Neural cell (in vitro differentiated cells): ENCODE measurements around the gene EFCAB6. TPM values are rescaled to one million over a fixed set of nuclear protein-coding genes. Genes with fewer than 3 reads are reported as not detected.

Experiments
- H2AFZ ChIP-seq: fragments of 200-600, 300-800 bp; sonication (generic), shearing (Covaris generic); 2 replicates; pipeline ENCODE4 v1.6.0; 2014; ENCODE audit warnings: low read depth, mild to moderate bottlenecking, antibody characterized with exemption, low read length, moderate library complexity
- H3F3A ChIP-seq: fragments of 200-600 bp; shearing (Covaris generic); 2 replicates; pipeline ENCODE4 v1.6.1; 2016; ENCODE audit warnings: mild to moderate bottlenecking, moderate library complexity, mixed read lengths, antibody characterized with exemption, low read length; ENCODE audit not compliant: insufficient read depth, poor library complexity, severe bottlenecking
- H3K27ac ChIP-seq: fragments of 200-600, 300-800 bp; sonication (generic), shearing (Covaris generic); 2 replicates; pipeline ENCODE4 v1.5.1; 2014; ENCODE audit warnings: mild to moderate bottlenecking, low read length, moderate library complexity
- H3K27me3 ChIP-seq: fragments of 300-800, 200-600 bp; sonication (generic), shearing (Covaris generic); 2 replicates; pipeline ENCODE4 v1.6.0; 2014; ENCODE audit warnings: mild to moderate bottlenecking, low read depth, low read length, moderate library complexity; ENCODE audit not compliant: insufficient read depth
- H3K36me3 ChIP-seq: fragments of 300-800, 200-600 bp; sonication (generic), shearing (Covaris generic); 2 replicates; pipeline ENCODE4 v1.5.1; 2014; ENCODE audit warnings: mild to moderate bottlenecking, antibody characterized with exemption, low read length, moderate library complexity; ENCODE audit not compliant: insufficient read depth
- H3K4me2 ChIP-seq: fragments of 300-800, 200-600 bp; sonication (generic), shearing (Covaris generic); 2 replicates; pipeline ENCODE4 v1.6.0; 2014; ENCODE audit warnings: mild to moderate bottlenecking, low read length
- H3K4me3 ChIP-seq: fragments of 300-800, 200-600 bp; sonication (generic), shearing (Covaris generic); 2 replicates; pipeline ENCODE4 v1.5.1; 2014; ENCODE audit warnings: mild to moderate bottlenecking, low read length, moderate library complexity
- H3K79me2 ChIP-seq: fragments of 200-600 bp; shearing (Covaris generic); replicated peaks from 2 replicates; pipeline ENCODE4 v1.6.0; 2014; ENCODE audit warnings: mild to moderate bottlenecking, low read length, moderate library complexity; ENCODE audit not compliant: insufficient read depth
- H3K9ac ChIP-seq: fragments of 300-800, 200-600 bp; sonication (generic), shearing (Covaris generic); 2 replicates; pipeline ENCODE4 v1.6.1; 2016; ENCODE audit warnings: mild to moderate bottlenecking, low read length, mixed read lengths
- H3K9me2 ChIP-seq: fragments of 200-600 bp; shearing (Covaris generic); 2 replicates; pipeline ENCODE4 v1.6.1; 2016; ENCODE audit warnings: mild to moderate bottlenecking, low read length, mixed read lengths; ENCODE audit not compliant: insufficient read depth
- H3K9me3 ChIP-seq: fragments of 200-600, 300-800 bp; sonication (generic), shearing (Covaris generic); 2 replicates; pipeline ENCODE4 v1.6.1; 2016; ENCODE audit warnings: mild to moderate bottlenecking, mixed run types, low read length, moderate library complexity, mixed read lengths
- H4K20me1 ChIP-seq: fragments of 200-600 bp; shearing (Covaris generic); 2 replicates; pipeline ENCODE4 v1.6.1; 2016; ENCODE audit warnings: mild to moderate bottlenecking, mixed run types; ENCODE audit not compliant: insufficient read depth
- EP300 ChIP-seq: fragments of 450-650 bp; conservative IDR thresholded peaks from 2 replicates; pipeline ENCODE4 v1.6.1; 2014; ENCODE audit warnings: antibody characterized with exemption, mild to moderate bottlenecking, moderate library complexity; ENCODE audit not compliant: poor library complexity, severe bottlenecking
- EZH2 ChIP-seq: fragments of 200-600, 300-800 bp; shearing (Covaris generic), sonication (generic); IDR thresholded peaks from 2 replicates; pipeline ENCODE4 v1.6.1; 2014; ENCODE audit warnings: antibody characterized with exemption, low read length, borderline replicate concordance, mild to moderate bottlenecking; ENCODE audit not compliant: insufficient read depth, poor library complexity, severe bottlenecking
- MXI1 ChIP-seq: fragments of 450-650 bp; conservative IDR thresholded peaks from 2 replicates; pipeline ENCODE4 v1.6.1; 2014; ENCODE audit warnings: antibody characterized with exemption, mild to moderate bottlenecking; ENCODE audit not compliant: poor library complexity, severe bottlenecking
- POLR2AphosphoS5 ChIP-seq: IDR thresholded peaks from 2 replicates; pipeline ENCODE4 v1.6.1; 2012
- RAD21 ChIP-seq: fragments of 450-650 bp; conservative IDR thresholded peaks from 2 replicates; pipeline ENCODE4 v1.6.1; 2014; ENCODE audit warnings: antibody characterized with exemption, mild to moderate bottlenecking, moderate library complexity
- REST ChIP-seq: IDR thresholded peaks from 2 replicates; pipeline ENCODE4 v1.6.1; 2012; ENCODE audit warnings: borderline replicate concordance
- SMC3 ChIP-seq: fragments of 450-650 bp; conservative IDR thresholded peaks from 2 replicates; pipeline ENCODE4 v1.6.1; 2014; ENCODE audit warnings: antibody characterized with exemption, mild to moderate bottlenecking, moderate library complexity; ENCODE audit not compliant: poor library complexity
- TAF1 ChIP-seq: IDR thresholded peaks from 2 replicates; pipeline ENCODE4 v1.6.1; 2012; ENCODE audit warnings: low read depth
- polyA plus RNA-seq: library from polyadenylated mRNA; depleted of rRNA; stranded (reverse); fragments of >200 nt; gene quantifications from 2 replicates; pipeline ENCODE4 v1.2.3, GENCODE V29; 2014
- TF ChIP-seq, protein P1 (sequence below): fragments of 450-650 bp; IDR thresholded peaks from 2 replicates; pipeline ENCODE4 v1.5.1; 2014; ENCODE audit warnings: antibody characterized with exemption, mild to moderate bottlenecking, moderate library complexity; ENCODE audit not compliant: poor library complexity, severe bottlenecking

Gene EFCAB6
- polyA plus RNA-seq, 1 donor from 2014 or later = 1.4 TPM

DNA sequence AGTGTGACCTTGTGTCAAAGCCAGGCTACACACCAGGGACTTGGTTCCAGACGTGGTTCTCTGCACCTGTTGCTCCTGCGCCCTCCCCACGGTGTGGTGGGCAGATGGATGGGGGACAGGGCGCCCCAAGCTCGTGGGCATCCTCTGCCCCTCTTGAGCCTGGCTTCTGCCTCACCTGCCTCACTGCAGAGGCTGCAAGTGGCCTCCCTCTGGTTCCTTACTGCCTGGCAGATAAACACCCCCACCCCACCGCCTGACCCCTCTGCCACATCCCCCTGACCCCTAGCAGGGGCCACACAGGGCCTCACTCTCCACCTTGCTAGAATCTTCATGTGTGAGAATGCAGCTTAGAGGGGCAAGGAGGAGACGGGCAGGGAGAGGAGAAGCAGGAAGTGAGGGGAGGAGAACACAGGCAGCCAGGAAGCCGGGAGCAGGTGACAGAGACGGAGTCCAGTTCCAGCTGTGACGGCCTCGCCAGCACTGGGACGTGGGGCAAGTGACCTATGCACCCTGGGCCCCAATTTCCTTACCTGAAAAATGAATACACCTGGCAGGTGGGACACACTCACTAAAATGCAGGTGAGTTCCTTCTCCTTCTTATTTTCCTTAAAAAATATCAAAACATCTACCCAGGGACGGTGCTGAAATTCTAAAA is 178.3 kb downstream of the EFCAB6 start:
- H3K4me2 ChIP-seq = no peak overlapping the region
- no peaks in the 10 kb centered on the region for H3K9me2 ChIP-seq
- H3K9ac ChIP-seq = no peak overlapping the region
- H3K79me2 ChIP-seq = no peaks in the 10 kb centered on the region
- no peak overlapping the region for H2AFZ ChIP-seq
- no peaks in the 10 kb centered on the region for H3K36me3 ChIP-seq
- no peaks in the 10 kb centered on the region for H4K20me1 ChIP-seq
- no peaks in the 10 kb centered on the region for H3K9me3 ChIP-seq
- no peaks in the 10 kb centered on the region for H3K27me3 ChIP-seq
- no peak overlapping the region for H3K4me3 ChIP-seq
- H3F3A ChIP-seq = no peaks in the 10 kb centered on the region
- no peak for TF ChIP-seq SMC3
- TF ChIP-seq, protein P1, sequence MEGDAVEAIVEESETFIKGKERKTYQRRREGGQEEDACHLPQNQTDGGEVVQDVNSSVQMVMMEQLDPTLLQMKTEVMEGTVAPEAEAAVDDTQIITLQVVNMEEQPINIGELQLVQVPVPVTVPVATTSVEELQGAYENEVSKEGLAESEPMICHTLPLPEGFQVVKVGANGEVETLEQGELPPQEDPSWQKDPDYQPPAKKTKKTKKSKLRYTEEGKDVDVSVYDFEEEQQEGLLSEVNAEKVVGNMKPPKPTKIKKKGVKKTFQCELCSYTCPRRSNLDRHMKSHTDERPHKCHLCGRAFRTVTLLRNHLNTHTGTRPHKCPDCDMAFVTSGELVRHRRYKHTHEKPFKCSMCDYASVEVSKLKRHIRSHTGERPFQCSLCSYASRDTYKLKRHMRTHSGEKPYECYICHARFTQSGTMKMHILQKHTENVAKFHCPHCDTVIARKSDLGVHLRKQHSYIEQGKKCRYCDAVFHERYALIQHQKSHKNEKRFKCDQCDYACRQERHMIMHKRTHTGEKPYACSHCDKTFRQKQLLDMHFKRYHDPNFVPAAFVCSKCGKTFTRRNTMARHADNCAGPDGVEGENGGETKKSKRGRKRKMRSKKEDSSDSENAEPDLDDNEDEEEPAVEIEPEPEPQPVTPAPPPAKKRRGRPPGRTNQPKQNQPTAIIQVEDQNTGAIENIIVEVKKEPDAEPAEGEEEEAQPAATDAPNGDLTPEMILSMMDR = no peak
- TF ChIP-seq EP300 = no peak
- TF ChIP-seq EZH2 = no peak
- no peak for TF ChIP-seq TAF1
- TF ChIP-seq REST = no peak
- no peak for TF ChIP-seq MXI1
- TF ChIP-seq POLR2AphosphoS5 = no peak
- TF ChIP-seq RAD21 = no peak
- H3K27ac ChIP-seq = no peak overlapping the region

DNA sequence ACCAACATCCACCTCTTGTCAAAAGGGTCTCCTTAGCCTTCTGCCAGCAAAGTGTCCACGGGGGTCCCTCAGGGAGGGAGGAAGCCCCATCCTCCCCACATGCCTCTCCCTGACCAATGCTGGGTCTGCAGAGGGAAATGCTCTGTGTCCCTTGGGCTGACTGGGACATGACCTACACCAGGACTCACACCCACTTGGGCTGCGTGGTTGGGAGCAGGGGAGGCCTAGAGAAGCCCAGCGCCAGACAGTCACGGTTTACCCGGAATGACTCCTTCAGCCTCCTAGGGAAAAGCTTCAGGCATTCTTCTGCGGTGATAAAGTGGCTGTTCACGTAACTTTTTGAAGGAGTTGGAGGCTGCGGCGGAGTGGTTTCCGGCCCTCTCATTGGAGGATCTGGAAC is 180.3 kb downstream of the EFCAB6 start:
- no peaks in the 10 kb centered on the region for H3K9me2 ChIP-seq
- H3K27ac ChIP-seq = no peak overlapping the region
- no peaks in the 10 kb centered on the region for H3K9me3 ChIP-seq

More for the DNA sequence above, 180.3 kb downstream of the EFCAB6 start:
- TF ChIP-seq POLR2AphosphoS5 = no peak
- TF ChIP-seq MXI1 = no peak
- TF ChIP-seq RAD21 = no peak
- no peak for TF ChIP-seq EZH2
- TF ChIP-seq REST = no peak
- no peak for TF ChIP-seq EP300
- no peak for TF ChIP-seq SMC3
- TF ChIP-seq TAF1 = no peak
- TF ChIP-seq, protein P1 = no peak
- H3K9ac ChIP-seq = no peak overlapping the region
- no peak overlapping the region for H3K4me2 ChIP-seq
- H4K20me1 ChIP-seq = no peaks in the 10 kb centered on the region
- no peak overlapping the region for H2AFZ ChIP-seq
- H3K79me2 ChIP-seq = no peaks in the 10 kb centered on the region
- no peak overlapping the region for H3K4me3 ChIP-seq
- no peaks in the 10 kb centered on the region for H3F3A ChIP-seq
- H3K27me3 ChIP-seq = no peaks in the 10 kb centered on the region
- H3K36me3 ChIP-seq = no peaks in the 10 kb centered on the region
